Measurements from ENCODE around the gene GAPVD1.

- no peak for TF ChIP-seq POLR2A (IDR thresholded peaks at IDR 0.05; ENCODE audit: low read depth, low read length)
- no peak for TF ChIP-seq POLR2AphosphoS5 (IDR thresholded peaks at IDR 0.05; ENCODE audit: low read depth, low read length)
Measured at GRCh38 chr9:125375820-125376219, 114.2 kb downstream of the GAPVD1 start.

Data from GM12892 (cell line).